Colonic mucosa (tissue), 4 donors: Measurements from ENCODE around the gene VAPA. TPM values are rescaled to one million over a fixed set of nuclear protein-coding genes. Genes with fewer than 3 reads are reported as not detected.

Experiments used
- DNase-seq: peaks from one replicate; pipeline ENCODE4 v3.0.0-alpha.2; 2020
- H3K27ac ChIP-seq: fragments of 200-600 bp; one replicate; pipeline ENCODE4 v1.8.0; 2021
- H3K27me3 ChIP-seq: fragments of 200-600 bp; one replicate; pipeline ENCODE4 v1.8.0; 2021
- H3K36me3 ChIP-seq: fragments of 200-600 bp; one replicate; pipeline ENCODE4 v1.8.0; 2021
- H3K4me1 ChIP-seq: fragments of 200-600 bp; one replicate; pipeline ENCODE4 v1.8.0; 2021; ENCODE audit warnings: mild to moderate bottlenecking
- H3K4me3 ChIP-seq: fragments of 200-600 bp; one replicate; pipeline ENCODE4 v1.8.0; 2021
- H3K9ac ChIP-seq, 2 donors: one replicate each; pipeline ENCODE4 v1.7.0; 2013; ENCODE audit warnings: control low read depth in 2 of 2, low read depth in 2 of 2, low read length in 2 of 2
- H3K9me3 ChIP-seq: fragments of 200-600 bp; one replicate; pipeline ENCODE4 v1.8.0; 2021
- CTCF ChIP-seq: fragments of 200-600 bp; IDR thresholded peaks from one replicate; pipeline ENCODE4 v1.8.0; 2022; ENCODE audit warnings: antibody characterized with exemption, mild to moderate bottlenecking
- intact Hi-C: fragments of 100-400 bp; cut with DNase I; formaldehyde crosslinking; loops from one replicate; pipeline ENCODE4 v1.14.1; 2022
- total RNA-seq, 2 donors: library from RNA; stranded (reverse); fragmentation: NEBNext Ultra II Directional in 1 of 2; extraction: Animal tissue kit (Norgen Biotek cat#: 25700) in 1 of 2; gene quantifications; one replicate each; pipeline ENCODE4 v1.2.1, GENCODE V29; 2021
- donor health status: healthy.
- donor health status: DM: no; HTN: no; CAD: no.
- donor health status: DM: no; HTN: no; CAD: no.

VAPA gene
- total RNA-seq, 2 donors from 2014 or later = 224 to 295 TPM

- Histone ChIP-seq H3K36me3 (no peaks in the 10 kb centered on the region), H3K27ac (no peak overlapping the region), H3K27me3 (no peaks in the 10 kb centered on the region), H3K9ac (no peak overlapping the region), H3K9me3 (no peaks in the 10 kb centered on the region), H3K4me1 (peaks cover 15% of the 10 kb centered on the region), H3K4me3 (no peak overlapping the region)
- DNase-seq = no peak
- TF ChIP-seq CTCF = no peak
- intact Hi-C loops = no loop called here
Observed at GRCh38 chr18:9924371-9924943, 10.6 kb downstream of the VAPA start.

GRCh38 chr18:9925369-9925768 lies 11.6 kb downstream of the VAPA start:
- Histone ChIP-seq H3K4me1 (peaks cover 12% of the 10 kb centered on the region), H3K9ac (no peak overlapping the region), H3K36me3 (no peaks in the 10 kb centered on the region), H3K27me3 (no peaks in the 10 kb centered on the region), H3K4me3 (no peak overlapping the region), H3K27ac (no peak overlapping the region), H3K9me3 (no peaks in the 10 kb centered on the region)
- DNase-seq = no peak
- TF ChIP-seq CTCF = no peak
- intact Hi-C loops = no loop called here

GRCh38 chr18:9925795-9926194 lies 12.0 kb downstream of the VAPA start:
- no peaks in the 10 kb centered on the region for H3K9me3 ChIP-seq
- no peak overlapping the region for H3K9ac ChIP-seq
- no peaks in the 10 kb centered on the region for H3K27me3 ChIP-seq
- no peak for TF ChIP-seq CTCF
- intact Hi-C loops = no loop called here
- H3K4me1 ChIP-seq = peaks cover 8% of the 10 kb centered on the region
- H3K27ac ChIP-seq = no peak overlapping the region
- no peak for DNase-seq
- no peak overlapping the region for H3K4me3 ChIP-seq
- no peaks in the 10 kb centered on the region for H3K36me3 ChIP-seq

- Histone ChIP-seq H3K9ac (no peak overlapping the region), H3K36me3 (no peaks in the 10 kb centered on the region), H3K4me3 (no peak overlapping the region), H3K27ac (no peak overlapping the region), H3K4me1 (peaks cover 8% of the 10 kb centered on the region), H3K27me3 (no peaks in the 10 kb centered on the region), H3K9me3 (no peaks in the 10 kb centered on the region)
- TF ChIP-seq CTCF = no peak
- intact Hi-C loops = no loop called here
- no peak for DNase-seq
Observed at GRCh38 chr18:9926223-9926894, 12.5 kb downstream of the VAPA start.

- DNase-seq = no peak
- Histone ChIP-seq H3K27me3 (no peaks in the 10 kb centered on the region), H3K9ac (no peak overlapping the region), H3K27ac (no peak overlapping the region), H3K9me3 (no peaks in the 10 kb centered on the region), H3K4me1 (peaks cover 8% of the 10 kb centered on the region), H3K4me3 (no peak overlapping the region), H3K36me3 (no peaks in the 10 kb centered on the region)
- intact Hi-C loops = no loop called here
- TF ChIP-seq CTCF = no peak
Observed at GRCh38 chr18:9926977-9927376, 13.2 kb downstream of the VAPA start.
